Mucosa of stomach (tissue), 1 donor: Measurements from ENCODE around the gene AP3S2.
A peak's percentile ranks its signal among the peaks of the same experiment; 100 is the strongest.
"Not testable (repeated sequence)": the region's sequence is repeated elsewhere in the genome, so short reads cannot be mapped to it uniquely, and the experiment has no call there.

ENCODE experiments used
- H3K27me3 ChIP-seq: one replicate; pipeline ENCODE4 v1.7.0; 2013; ENCODE audit warnings: mild to moderate bottlenecking, low read length; ENCODE audit not compliant: control insufficient read depth, insufficient read depth
- H3K36me3 ChIP-seq: one replicate; pipeline ENCODE4 v1.7.0; 2013; ENCODE audit warnings: low read length; ENCODE audit not compliant: control insufficient read depth, insufficient read depth
- H3K4me1 ChIP-seq: one replicate; pipeline ENCODE4 v1.7.0; 2013; ENCODE audit warnings: mild to moderate bottlenecking, low read length; ENCODE audit not compliant: control insufficient read depth, insufficient read depth
- H3K4me3 ChIP-seq: one replicate; pipeline ENCODE4 v1.7.0; 2013; ENCODE audit warnings: low read length
- H3K9ac ChIP-seq: one replicate; pipeline ENCODE4 v1.7.0; 2013; ENCODE audit warnings: mild to moderate bottlenecking, low read length, moderate library complexity
- H3K9me3 ChIP-seq: one replicate; pipeline ENCODE4 v1.7.0; 2013; ENCODE audit warnings: mild to moderate bottlenecking, low read length, moderate library complexity; ENCODE audit not compliant: control insufficient read depth
- donor health status: Pancreatic carcinoma.

Gene AP3S2

GRCh38 chr15:89837134-89837829, 56.5 kb downstream of the AP3S2 start:
- no peaks in the 10 kb centered on the region for H3K4me1 ChIP-seq
- H3K9ac ChIP-seq = no peak overlapping the region
- H3K36me3 ChIP-seq = peaks cover 9% of the 10 kb centered on the region
- H3K9me3 ChIP-seq = no peaks in the 10 kb centered on the region
- no peak overlapping the region for H3K4me3 ChIP-seq
- no peaks in the 10 kb centered on the region for H3K27me3 ChIP-seq

GRCh38 chr15:89836267-89837133, 57.3 kb downstream of the AP3S2 start:
- H3K36me3 ChIP-seq = peaks cover 9% of the 10 kb centered on the region
- no peak overlapping the region for H3K9ac ChIP-seq
- no peaks in the 10 kb centered on the region for H3K4me1 ChIP-seq
- no peaks in the 10 kb centered on the region for H3K27me3 ChIP-seq
- H3K4me3 ChIP-seq = no peak overlapping the region
- H3K9me3 ChIP-seq = no peaks in the 10 kb centered on the region

DNA sequence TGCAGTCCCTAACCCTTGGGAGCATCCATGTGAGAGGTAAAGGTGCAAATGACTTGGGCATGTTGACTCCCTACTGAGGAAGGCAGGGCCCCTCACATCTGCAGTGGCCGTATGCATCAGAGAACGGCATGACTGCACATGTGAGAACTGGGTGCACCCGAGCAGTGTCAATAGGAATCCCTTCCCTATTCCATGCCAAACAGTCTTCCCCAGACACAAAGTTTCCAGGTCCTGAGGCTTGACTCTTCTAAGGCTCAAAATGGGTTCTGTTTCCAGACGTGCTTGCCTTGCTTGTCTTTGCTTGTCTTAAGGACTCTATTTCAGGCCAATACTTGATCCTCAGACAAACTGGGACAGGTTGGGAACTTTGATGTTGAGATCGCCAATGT, 58.6 kb downstream of the AP3S2 start:
- Histone ChIP-seq H3K9ac (no peak overlapping the region), H3K36me3 (peaks cover 9% of the 10 kb centered on the region)

DNA sequence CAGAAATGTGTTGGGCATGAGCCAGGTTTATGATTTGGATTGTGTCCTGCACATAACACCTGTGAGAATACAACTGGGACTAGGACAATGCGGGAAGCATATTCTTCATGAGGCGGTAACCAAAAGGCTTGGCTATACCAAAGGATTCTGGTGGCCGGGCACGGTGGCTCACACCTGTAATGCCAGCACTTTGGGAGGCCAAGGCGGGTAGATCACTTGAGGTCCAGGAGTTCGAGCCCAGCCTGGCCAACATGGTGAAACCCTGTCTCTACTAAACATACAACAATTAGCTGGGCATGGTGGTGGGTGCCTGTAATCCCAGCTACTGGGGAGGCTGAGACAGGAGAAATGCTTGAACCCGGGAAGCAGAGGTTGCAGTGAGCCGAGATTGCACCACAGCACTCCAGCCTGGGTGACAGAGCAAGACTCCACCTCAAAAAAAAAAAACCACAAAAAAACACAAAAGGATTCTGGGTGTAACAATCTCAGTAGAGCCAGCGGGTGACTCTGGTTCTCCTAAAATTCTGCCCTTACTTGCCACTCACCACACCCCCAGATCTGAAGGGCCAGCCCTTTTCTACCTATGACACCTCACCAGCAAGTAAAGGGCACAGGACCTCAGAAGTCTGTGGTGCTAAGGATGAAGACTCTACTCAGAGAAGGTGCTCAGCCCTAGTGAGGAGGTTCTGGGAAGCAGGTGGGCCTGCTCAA, 59.2 kb downstream of the AP3S2 start:
- not testable (repeated sequence) for H3K4me1 ChIP-seq, H3K4me3 ChIP-seq, H3K9ac ChIP-seq, H3K27me3 ChIP-seq, H3K36me3 ChIP-seq, H3K9me3 ChIP-seq

More for the DNA sequence above, 58.6 kb downstream of the AP3S2 start:
- no peaks in the 10 kb centered on the region for H3K27me3 ChIP-seq
- H3K4me1 ChIP-seq = no peaks in the 10 kb centered on the region
- no peak overlapping the region for H3K4me3 ChIP-seq
- H3K9me3 ChIP-seq = no peaks in the 10 kb centered on the region

- Histone ChIP-seq H3K9me3 (no peaks in the 10 kb centered on the region), H3K4me1 (peaks cover 6% of the 10 kb centered on the region), H3K36me3 (peaks cover 9% of the 10 kb centered on the region), H3K4me3 (no peak overlapping the region), H3K9ac (no peak overlapping the region), H3K27me3 (no peaks in the 10 kb centered on the region)
Measured at GRCh38 chr15:89833966-89834365, 59.8 kb downstream of the AP3S2 start.

- Histone ChIP-seq H3K27me3 (no peaks in the 10 kb centered on the region), H3K36me3 (peaks cover 9% of the 10 kb centered on the region), H3K4me1 (peaks cover 20% of the 10 kb centered on the region), H3K9ac (no peak overlapping the region), H3K4me3 (no peak overlapping the region), H3K9me3 (no peaks in the 10 kb centered on the region)
Measured at GRCh38 chr15:89830639-89831038, 63.2 kb downstream of the AP3S2 start.

- Histone ChIP-seq H3K4me3 (no peak overlapping the region), H3K9me3 (no peaks in the 10 kb centered on the region), H3K9ac (no peak overlapping the region), H3K4me1 (peaks cover 20% of the 10 kb centered on the region), H3K36me3 (peaks cover 9% of the 10 kb centered on the region), H3K27me3 (no peaks in the 10 kb centered on the region)
Measured at GRCh38 chr15:89829616-89830440, 64.0 kb downstream of the AP3S2 start.

DNA sequence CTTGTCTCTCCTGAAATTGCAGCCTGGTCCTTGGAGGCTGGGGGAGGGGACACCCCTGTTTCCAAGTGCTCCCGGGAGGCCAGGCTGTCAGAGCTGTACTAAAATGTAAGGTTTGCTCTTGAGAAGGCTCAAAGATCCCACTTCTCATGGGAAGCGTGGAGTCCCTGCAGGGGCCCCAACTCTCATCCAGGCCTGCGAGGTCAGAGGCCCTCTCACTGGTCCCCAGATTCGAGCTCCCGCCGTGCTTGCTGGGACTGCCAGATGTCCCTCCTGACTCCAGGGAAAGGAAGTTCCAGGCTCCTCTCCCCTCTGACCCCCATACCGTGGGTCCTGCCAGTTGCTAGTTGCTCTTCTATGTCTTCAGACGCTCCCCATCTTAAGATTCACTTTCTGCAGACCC, 64.6 kb downstream of the AP3S2 start:
- Histone ChIP-seq H3K27me3 (no peaks in the 10 kb centered on the region), H3K4me3 (no peak overlapping the region), H3K9me3 (no peaks in the 10 kb centered on the region), H3K4me1 (peaks cover 20% of the 10 kb centered on the region), H3K9ac (no peak overlapping the region), H3K36me3 (peaks cover 7% of the 10 kb centered on the region)

DNA sequence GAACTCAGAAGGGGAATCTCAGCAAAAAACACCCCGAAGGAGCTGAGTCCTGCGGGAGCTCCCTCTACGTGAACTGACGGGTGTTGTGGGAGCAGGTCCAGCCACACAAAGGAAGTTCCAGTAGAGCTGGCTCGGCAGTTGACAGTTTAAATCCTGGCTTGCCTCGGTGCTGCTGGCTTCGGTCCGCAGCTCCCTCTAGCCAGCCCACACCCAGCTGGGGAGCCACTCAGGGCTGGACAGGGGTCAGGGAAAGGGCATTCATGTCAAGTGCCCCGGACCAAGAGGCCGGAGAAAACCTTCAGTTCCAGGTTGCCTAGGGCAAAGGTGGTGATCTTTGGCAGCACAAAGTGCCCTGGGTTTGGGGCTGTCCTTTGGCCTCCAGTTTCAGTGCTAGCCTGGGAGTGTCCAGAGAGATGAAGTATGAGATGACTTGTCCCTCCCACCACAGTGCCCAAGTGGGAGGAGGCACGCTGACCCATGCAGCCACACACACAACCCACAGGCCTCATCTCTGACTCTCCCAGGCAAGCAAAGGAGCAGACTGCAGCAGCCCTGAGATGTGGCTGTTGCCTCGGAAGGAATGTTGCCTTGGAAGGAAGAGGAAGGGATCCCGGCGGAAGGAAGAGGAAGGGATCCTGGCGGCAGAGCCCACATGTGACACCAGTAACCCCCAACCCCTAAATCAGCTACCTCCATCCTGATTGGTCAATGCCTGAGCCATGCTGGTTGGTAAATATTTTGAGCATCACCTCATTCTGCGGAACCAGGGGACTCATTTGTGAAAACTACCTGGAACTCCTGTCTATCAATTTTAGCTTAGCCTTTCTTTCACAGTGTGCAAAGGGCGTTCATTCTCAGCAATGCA, 65.3 kb downstream of the AP3S2 start:
- Histone ChIP-seq H3K27me3 (no peaks in the 10 kb centered on the region), H3K36me3 (peaks cover under 1% of the 10 kb centered on the region), H3K4me1 (peaks cover 20% of the 10 kb centered on the region), H3K9me3 (no peaks in the 10 kb centered on the region), H3K4me3 (no peak overlapping the region), H3K9ac (peak overlapping the region; percentile 7)

GRCh38 chr15:89827829-89828228, 66.0 kb downstream of the AP3S2 start:
- Histone ChIP-seq H3K9ac (no peak overlapping the region), H3K4me3 (no peak overlapping the region), H3K27me3 (no peaks in the 10 kb centered on the region), H3K4me1 (peaks cover 20% of the 10 kb centered on the region), H3K36me3 (no peaks in the 10 kb centered on the region), H3K9me3 (no peaks in the 10 kb centered on the region)
